SK-N-SH treated with all-trans-retinoic acid at 6 μM for 48 hours (cell line): Measurements from ENCODE around the gene OR7G1.

Experiments
- ATAC-seq: fragments of 200-7000 bp; cut with Tn5 transposase; 3 replicates; pipeline ENCODE4 v1.9.1; 2020; ENCODE audit warnings: mild to moderate bottlenecking, moderate library complexity
- ARNTL ChIP-seq: fragments of 450-650 bp; formaldehyde crosslinking; IDR thresholded peaks from 2 replicates; pipeline ENCODE4 v1.5.0; 2020; ENCODE audit warnings: low read depth, mild to moderate bottlenecking, moderate library complexity, borderline replicate concordance
- BACH2 ChIP-seq: fragments of 250-450 bp; sonication (Bioruptor Pico); IDR thresholded peaks from 2 replicates; pipeline ENCODE4 v1.9.0; 2021; ENCODE audit warnings: mild to moderate bottlenecking, borderline replicate concordance
- GLIS3 ChIP-seq: fragments of 250-450 bp; sonication (Bioruptor Pico); IDR thresholded peaks from 2 replicates; pipeline ENCODE4 v1.5.0; 2020; ENCODE audit warnings: mild to moderate bottlenecking, moderate library complexity
- ISL1 ChIP-seq: fragments of 250-450 bp; sonication (Bioruptor Pico); IDR thresholded peaks from 2 replicates; pipeline ENCODE4 v2.1.2; 2022; ENCODE audit warnings: mild to moderate bottlenecking, moderate library complexity
- OSR1 ChIP-seq: fragments of 250-450 bp; sonication (Bioruptor Pico); IDR thresholded peaks from 2 replicates; pipeline ENCODE4 v1.8.0; 2022; ENCODE audit warnings: moderate library complexity, mild to moderate bottlenecking, inconsistent platforms
- PPARA ChIP-seq: fragments of 250-450 bp; sonication (Bioruptor Pico); IDR thresholded peaks from 2 replicates; pipeline ENCODE4 v1.5.0; 2020; ENCODE audit warnings: mild to moderate bottlenecking, borderline replicate concordance
- SNAI2 ChIP-seq: fragments of 250-450 bp; sonication (Bioruptor Pico); IDR thresholded peaks from 2 replicates; pipeline ENCODE4 v1.5.0; 2020; ENCODE audit warnings: mild to moderate bottlenecking, moderate library complexity
- TCF4 ChIP-seq: fragments of 250-450 bp; sonication (Bioruptor Pico); IDR thresholded peaks from 2 replicates; pipeline ENCODE4 v1.8.0; 2021; ENCODE audit warnings: mild to moderate bottlenecking, moderate library complexity, borderline replicate concordance
- ZC3H10 ChIP-seq: fragments of 250-450 bp; sonication (Bioruptor Pico); IDR thresholded peaks from 2 replicates; pipeline ENCODE4 v1.5.1; 2021; ENCODE audit warnings: mild to moderate bottlenecking, moderate library complexity
- ZFP3 ChIP-seq: fragments of 250-450 bp; sonication (Bioruptor Pico); IDR thresholded peaks from 2 replicates; pipeline ENCODE4 v1.5.0; 2020; ENCODE audit warnings: mild to moderate bottlenecking, moderate library complexity
- ZFP30 ChIP-seq: fragments of 450-650 bp; formaldehyde crosslinking; IDR thresholded peaks from 2 replicates; pipeline ENCODE4 v1.5.0; 2022; ENCODE audit warnings: mild to moderate bottlenecking, moderate library complexity
- ZNF565 ChIP-seq: fragments of 450-650 bp; formaldehyde crosslinking; conservative IDR thresholded peaks from 2 replicates; pipeline ENCODE4 v1.5.0; 2020; ENCODE audit warnings: low read depth, mild to moderate bottlenecking, moderate library complexity
- ZNF70 ChIP-seq: fragments of 450-650 bp; formaldehyde crosslinking; IDR thresholded peaks from 2 replicates; pipeline ENCODE4 v1.5.0; 2020; ENCODE audit warnings: mild to moderate bottlenecking, moderate library complexity
- ZNF8 ChIP-seq: fragments of 450-650 bp; formaldehyde crosslinking; IDR thresholded peaks from 2 replicates; pipeline ENCODE4 v1.5.0; 2020; ENCODE audit warnings: mild to moderate bottlenecking, moderate library complexity
- TF ChIP-seq, protein P1 (sequence below): fragments of 250-450 bp; sonication (Bioruptor Pico); IDR thresholded peaks from 2 replicates; pipeline ENCODE4 v1.5.0; 2020; ENCODE audit warnings: mild to moderate bottlenecking, moderate library complexity
- TF ChIP-seq, protein P2 (sequence below): fragments of 250-450 bp; sonication (Bioruptor Pico); IDR thresholded peaks from 2 replicates; pipeline ENCODE4 v1.5.1; 2020; ENCODE audit warnings: low read depth, mild to moderate bottlenecking, moderate library complexity
- TF ChIP-seq, protein P3 (sequence below): fragments of 250-450 bp; sonication (Bioruptor Pico); IDR thresholded peaks from 2 replicates; pipeline ENCODE4 v1.8.0; 2020; ENCODE audit warnings: mild to moderate bottlenecking, moderate library complexity, borderline replicate concordance
- TF ChIP-seq, protein P4 (sequence below): fragments of 250-450 bp; sonication (Bioruptor Pico); IDR thresholded peaks from 2 replicates; pipeline ENCODE4 v1.5.1; 2021; ENCODE audit warnings: mild to moderate bottlenecking, moderate library complexity
- TF ChIP-seq, protein P5 (sequence below): fragments of 250-450 bp; sonication (Bioruptor Pico); IDR thresholded peaks from 2 replicates; pipeline ENCODE4 v1.8.0; 2021; ENCODE audit warnings: low read depth, mild to moderate bottlenecking, moderate library complexity, borderline replicate concordance

OR7G1 gene

DNA sequence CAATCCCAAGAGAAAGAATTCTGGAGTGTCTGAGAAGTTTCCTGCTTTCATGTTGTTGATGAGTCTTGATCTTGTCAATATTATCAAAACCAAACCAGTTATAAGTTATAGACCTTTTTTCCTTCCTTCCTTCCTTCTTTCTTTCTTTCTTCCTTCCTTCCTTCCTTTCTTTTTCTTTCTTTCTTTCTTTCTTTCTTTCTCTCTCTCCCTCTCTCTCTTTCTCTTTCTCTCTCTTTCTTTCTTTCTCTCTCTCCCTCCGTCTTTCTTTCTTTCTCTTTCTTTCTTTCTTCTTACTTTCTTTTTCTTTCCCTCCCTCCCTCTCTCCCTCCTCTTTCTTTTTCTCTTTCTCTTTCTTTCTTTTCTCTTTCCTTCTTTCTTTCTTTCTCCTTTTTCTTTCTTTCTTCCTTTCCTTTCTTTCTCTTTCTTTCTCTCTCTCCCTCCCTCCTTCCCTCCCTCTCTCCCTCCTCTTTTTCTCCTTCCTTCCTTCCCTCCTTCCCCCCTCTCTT, 11.4 kb upstream of the OR7G1 start, which contains the start of gene OR7G3:
OR7G3 (minus strand) TSS at position 51 of the 506 bp plus-strand sequence; CDS start at position 51, 0 bp downstream.
- ATAC-seq: no peak
- TF ChIP-seq BACH2: no peak
- TF ChIP-seq, protein P1, sequence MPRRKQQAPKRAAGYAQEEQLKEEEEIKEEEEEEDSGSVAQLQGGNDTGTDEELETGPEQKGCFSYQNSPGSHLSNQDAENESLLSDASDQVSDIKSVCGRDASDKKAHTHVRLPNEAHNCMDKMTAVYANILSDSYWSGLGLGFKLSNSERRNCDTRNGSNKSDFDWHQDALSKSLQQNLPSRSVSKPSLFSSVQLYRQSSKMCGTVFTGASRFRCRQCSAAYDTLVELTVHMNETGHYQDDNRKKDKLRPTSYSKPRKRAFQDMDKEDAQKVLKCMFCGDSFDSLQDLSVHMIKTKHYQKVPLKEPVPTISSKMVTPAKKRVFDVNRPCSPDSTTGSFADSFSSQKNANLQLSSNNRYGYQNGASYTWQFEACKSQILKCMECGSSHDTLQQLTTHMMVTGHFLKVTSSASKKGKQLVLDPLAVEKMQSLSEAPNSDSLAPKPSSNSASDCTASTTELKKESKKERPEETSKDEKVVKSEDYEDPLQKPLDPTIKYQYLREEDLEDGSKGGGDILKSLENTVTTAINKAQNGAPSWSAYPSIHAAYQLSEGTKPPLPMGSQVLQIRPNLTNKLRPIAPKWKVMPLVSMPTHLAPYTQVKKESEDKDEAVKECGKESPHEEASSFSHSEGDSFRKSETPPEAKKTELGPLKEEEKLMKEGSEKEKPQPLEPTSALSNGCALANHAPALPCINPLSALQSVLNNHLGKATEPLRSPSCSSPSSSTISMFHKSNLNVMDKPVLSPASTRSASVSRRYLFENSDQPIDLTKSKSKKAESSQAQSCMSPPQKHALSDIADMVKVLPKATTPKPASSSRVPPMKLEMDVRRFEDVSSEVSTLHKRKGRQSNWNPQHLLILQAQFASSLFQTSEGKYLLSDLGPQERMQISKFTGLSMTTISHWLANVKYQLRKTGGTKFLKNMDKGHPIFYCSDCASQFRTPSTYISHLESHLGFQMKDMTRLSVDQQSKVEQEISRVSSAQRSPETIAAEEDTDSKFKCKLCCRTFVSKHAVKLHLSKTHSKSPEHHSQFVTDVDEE: no peak
- no peak for TF ChIP-seq ISL1 (CRISPR knock-in tag)
- TF ChIP-seq ZNF565 (CRISPR knock-in tag): no peak
- no peak for TF ChIP-seq ZFP3 (CRISPR knock-in tag)
- no peak for TF ChIP-seq ZNF70 (CRISPR knock-in tag)
- TF ChIP-seq, protein P2, sequence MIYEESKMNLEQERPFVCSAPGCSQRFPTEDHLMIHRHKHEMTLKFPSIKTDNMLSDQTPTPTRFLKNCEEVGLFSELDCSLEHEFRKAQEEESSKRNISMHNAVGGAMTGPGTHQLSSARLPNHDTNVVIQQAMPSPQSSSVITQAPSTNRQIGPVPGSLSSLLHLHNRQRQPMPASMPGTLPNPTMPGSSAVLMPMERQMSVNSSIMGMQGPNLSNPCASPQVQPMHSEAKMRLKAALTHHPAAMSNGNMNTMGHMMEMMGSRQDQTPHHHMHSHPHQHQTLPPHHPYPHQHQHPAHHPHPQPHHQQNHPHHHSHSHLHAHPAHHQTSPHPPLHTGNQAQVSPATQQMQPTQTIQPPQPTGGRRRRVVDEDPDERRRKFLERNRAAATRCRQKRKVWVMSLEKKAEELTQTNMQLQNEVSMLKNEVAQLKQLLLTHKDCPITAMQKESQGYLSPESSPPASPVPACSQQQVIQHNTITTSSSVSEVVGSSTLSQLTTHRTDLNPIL (CRISPR knock-in tag): no peak
- no peak for TF ChIP-seq ZNF8 (CRISPR knock-in tag)
- no peak for TF ChIP-seq OSR1 (CRISPR knock-in tag)

DNA sequence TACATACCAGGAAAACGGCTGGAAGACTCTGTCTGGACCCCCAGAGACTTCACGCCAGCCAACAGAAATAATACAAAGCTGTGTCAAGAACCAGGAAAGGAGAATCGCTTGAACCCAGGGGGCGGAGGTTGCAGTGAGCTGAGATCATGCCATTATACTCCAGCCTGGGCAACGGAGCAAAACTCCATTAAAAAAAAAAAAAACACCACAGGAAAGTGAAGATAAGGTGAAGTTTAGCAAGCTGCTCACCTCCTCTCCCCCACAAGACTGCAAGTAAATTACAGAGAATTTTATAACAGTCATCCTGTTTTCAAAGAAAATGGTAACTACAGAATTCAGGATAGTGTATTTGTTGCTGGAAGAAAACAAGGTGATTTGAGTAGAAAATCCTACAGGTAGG, 984 bp upstream of the OR7G1 start:
- ATAC-seq: no peak
- TF ChIP-seq, protein P1: no peak
- no peak for TF ChIP-seq ZFP30
- TF ChIP-seq ZNF565 (CRISPR knock-in tag): no peak
- TF ChIP-seq, protein P3, sequence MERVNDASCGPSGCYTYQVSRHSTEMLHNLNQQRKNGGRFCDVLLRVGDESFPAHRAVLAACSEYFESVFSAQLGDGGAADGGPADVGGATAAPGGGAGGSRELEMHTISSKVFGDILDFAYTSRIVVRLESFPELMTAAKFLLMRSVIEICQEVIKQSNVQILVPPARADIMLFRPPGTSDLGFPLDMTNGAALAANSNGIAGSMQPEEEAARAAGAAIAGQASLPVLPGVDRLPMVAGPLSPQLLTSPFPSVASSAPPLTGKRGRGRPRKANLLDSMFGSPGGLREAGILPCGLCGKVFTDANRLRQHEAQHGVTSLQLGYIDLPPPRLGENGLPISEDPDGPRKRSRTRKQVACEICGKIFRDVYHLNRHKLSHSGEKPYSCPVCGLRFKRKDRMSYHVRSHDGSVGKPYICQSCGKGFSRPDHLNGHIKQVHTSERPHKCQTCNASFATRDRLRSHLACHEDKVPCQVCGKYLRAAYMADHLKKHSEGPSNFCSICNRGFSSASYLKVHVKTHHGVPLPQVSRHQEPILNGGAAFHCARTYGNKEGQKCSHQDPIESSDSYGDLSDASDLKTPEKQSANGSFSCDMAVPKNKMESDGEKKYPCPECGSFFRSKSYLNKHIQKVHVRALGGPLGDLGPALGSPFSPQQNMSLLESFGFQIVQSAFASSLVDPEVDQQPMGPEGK: no peak
- TF ChIP-seq ZNF8 (CRISPR knock-in tag): no peak
- TF ChIP-seq, protein P4, sequence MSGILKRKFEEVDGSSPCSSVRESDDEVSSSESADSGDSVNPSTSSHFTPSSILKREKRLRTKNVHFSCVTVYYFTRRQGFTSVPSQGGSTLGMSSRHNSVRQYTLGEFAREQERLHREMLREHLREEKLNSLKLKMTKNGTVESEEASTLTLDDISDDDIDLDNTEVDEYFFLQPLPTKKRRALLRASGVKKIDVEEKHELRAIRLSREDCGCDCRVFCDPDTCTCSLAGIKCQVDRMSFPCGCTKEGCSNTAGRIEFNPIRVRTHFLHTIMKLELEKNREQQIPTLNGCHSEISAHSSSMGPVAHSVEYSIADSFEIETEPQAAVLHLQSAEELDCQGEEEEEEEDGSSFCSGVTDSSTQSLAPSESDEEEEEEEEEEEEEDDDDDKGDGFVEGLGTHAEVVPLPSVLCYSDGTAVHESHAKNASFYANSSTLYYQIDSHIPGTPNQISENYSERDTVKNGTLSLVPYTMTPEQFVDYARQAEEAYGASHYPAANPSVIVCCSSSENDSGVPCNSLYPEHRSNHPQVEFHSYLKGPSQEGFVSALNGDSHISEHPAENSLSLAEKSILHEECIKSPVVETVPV (CRISPR knock-in tag): no peak
- TF ChIP-seq GLIS3 (CRISPR knock-in tag): no peak

DNA sequence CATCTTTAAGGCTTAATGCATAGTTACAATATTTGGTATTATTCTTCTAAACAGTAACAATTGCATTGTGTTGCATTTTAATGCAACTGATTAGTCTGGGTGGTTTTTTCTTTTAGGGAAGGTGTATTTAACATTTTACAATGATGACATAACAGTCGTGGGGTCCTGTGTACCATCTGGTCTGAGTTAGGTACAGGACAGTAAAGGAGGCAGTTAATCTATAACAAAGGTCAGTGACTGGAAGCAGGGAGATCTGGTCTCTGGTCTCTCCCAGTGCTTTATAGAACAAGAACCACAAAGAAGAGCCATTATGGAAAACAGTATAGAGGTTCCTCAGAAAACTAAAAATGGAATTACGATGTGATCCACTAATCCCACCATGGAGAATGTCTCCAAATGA, 5.6 kb downstream of the OR7G1 start:
- no peak for ATAC-seq
- TF ChIP-seq, protein P2 (CRISPR knock-in tag): no peak
- no peak for TF ChIP-seq PPARA (CRISPR knock-in tag)
- no peak for TF ChIP-seq ZNF70 (CRISPR knock-in tag)
- TF ChIP-seq GLIS3 (CRISPR knock-in tag): no peak
- TF ChIP-seq ZC3H10 (CRISPR knock-in tag): no peak
- TF ChIP-seq ZNF565 (CRISPR knock-in tag): no peak
- TF ChIP-seq, protein P3: no peak
- TF ChIP-seq, protein P5, sequence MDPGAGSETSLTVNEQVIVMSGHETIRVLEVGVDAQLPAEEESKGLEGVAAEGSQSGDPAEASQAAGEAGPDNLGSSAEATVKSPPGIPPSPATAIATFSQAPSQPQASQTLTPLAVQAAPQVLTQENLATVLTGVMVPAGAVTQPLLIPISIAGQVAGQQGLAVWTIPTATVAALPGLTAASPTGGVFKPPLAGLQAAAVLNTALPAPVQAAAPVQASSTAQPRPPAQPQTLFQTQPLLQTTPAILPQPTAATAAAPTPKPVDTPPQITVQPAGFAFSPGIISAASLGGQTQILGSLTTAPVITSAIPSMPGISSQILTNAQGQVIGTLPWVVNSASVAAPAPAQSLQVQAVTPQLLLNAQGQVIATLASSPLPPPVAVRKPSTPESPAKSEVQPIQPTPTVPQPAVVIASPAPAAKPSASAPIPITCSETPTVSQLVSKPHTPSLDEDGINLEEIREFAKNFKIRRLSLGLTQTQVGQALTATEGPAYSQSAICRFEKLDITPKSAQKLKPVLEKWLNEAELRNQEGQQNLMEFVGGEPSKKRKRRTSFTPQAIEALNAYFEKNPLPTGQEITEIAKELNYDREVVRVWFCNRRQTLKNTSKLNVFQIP (CRISPR knock-in tag): no peak
- no peak for TF ChIP-seq TCF4 (CRISPR knock-in tag)
- TF ChIP-seq OSR1 (CRISPR knock-in tag): no peak
- no peak for TF ChIP-seq ZFP3 (CRISPR knock-in tag)
- TF ChIP-seq SNAI2 (CRISPR knock-in tag): no peak
- TF ChIP-seq ARNTL (CRISPR knock-in tag): no peak
